Fibroblast of lung (primary cell): ENCODE data around the gene MITF. TPM values are rescaled to one million over a fixed set of nuclear protein-coding genes. Genes with fewer than 3 reads are reported as not detected.

Experiments used
- DNase-seq, 2 donors: peaks; one replicate each; pipeline versions ENCODE4 v3.0.0 to v3.0.0-alpha.2; 2010; ENCODE audit warnings: low read depth in 2 of 2
- H2AFZ ChIP-seq: 2 replicates; pipeline ENCODE4 v1.5.1; 2012; ENCODE audit warnings: low read length, control low read depth, inconsistent platforms
- H3K27ac ChIP-seq: 2 replicates; pipeline ENCODE4 v1.5.1; 2011; ENCODE audit warnings: low read length, control low read depth; ENCODE audit not compliant: insufficient read depth
- H3K27me3 ChIP-seq: 2 replicates; pipeline ENCODE4 v1.5.1; 2011; ENCODE audit warnings: mild to moderate bottlenecking, low read length; ENCODE audit not compliant: control insufficient read depth, insufficient read depth
- H3K36me3 ChIP-seq: 2 replicates; pipeline ENCODE4 v1.5.1; 2011; ENCODE audit warnings: low read length; ENCODE audit not compliant: control insufficient read depth, insufficient read depth
- H3K4me1 ChIP-seq: 2 replicates; pipeline ENCODE4 v1.5.1; 2011; ENCODE audit warnings: low read length; ENCODE audit not compliant: control insufficient read depth, insufficient read depth; ENCODE audit errors: extremely low read depth
- H3K4me2 ChIP-seq: 2 replicates; pipeline ENCODE4 v1.5.1; 2011; ENCODE audit warnings: low read length, control low read depth; ENCODE audit not compliant: insufficient read depth; ENCODE audit errors: extremely low read depth
- H3K4me3 ChIP-seq, 4 experiments: fragments of 200-600 bp in 1 of 4; sonication (generic) in 1 of 4; replicated peaks in 1 of 4; 2 replicates each; pipeline ENCODE4 v1.5.1; 2011 to 2016; ENCODE audit warnings: low read length in 4 of 4, low read depth in 3 of 4, mild to moderate bottlenecking in 3 of 4, control low read depth in 2 of 4, inconsistent platforms in 1 of 4, mixed read lengths in 1 of 4; ENCODE audit not compliant: insufficient read depth in 1 of 4; ENCODE audit errors: control extremely low read depth in 1 of 4
- H3K79me2 ChIP-seq: 2 replicates; pipeline ENCODE4 v1.5.1; 2012; ENCODE audit warnings: mild to moderate bottlenecking, low read length, inconsistent platforms; ENCODE audit not compliant: control insufficient read depth, insufficient read depth
- H3K9ac ChIP-seq: 2 replicates; pipeline ENCODE4 v1.5.1; 2011; ENCODE audit warnings: mild to moderate bottlenecking, low read length, control low read depth; ENCODE audit not compliant: insufficient read depth
- H3K9me3 ChIP-seq: 2 replicates; pipeline ENCODE4 v1.5.1; 2012; ENCODE audit warnings: low read depth, low read length; ENCODE audit not compliant: control insufficient read depth, insufficient read depth
- H4K20me1 ChIP-seq: 2 replicates; pipeline ENCODE4 v1.5.1; 2011; ENCODE audit warnings: low read length; ENCODE audit not compliant: control insufficient read depth, insufficient read depth; ENCODE audit errors: extremely low read depth
- EZH2 ChIP-seq: IDR thresholded peaks from 2 replicates; pipeline ENCODE4 v1.5.1; 2012; ENCODE audit warnings: low read length, control low read depth, mild to moderate bottlenecking; ENCODE audit errors: missing control alignments
- polyA plus RNA-seq, 2 donors: library from polyadenylated mRNA; depleted of rRNA in 1 of 2; stranded (reverse) in 1 of 2; unstranded in 1 of 2; fragments of >200 nt; gene quantifications; 2 replicates each; pipeline ENCODE4 v1.2.1, GENCODE V29; 2011 to 2012; ENCODE audit warnings: missing spikeins in 1 of 2
- total RNA-seq: library from RNA; depleted of rRNA; stranded (reverse); fragments of >200 nt; gene quantifications from 2 replicates; pipeline ENCODE4 v1.2.1, GENCODE V29; 2014
- TF ChIP-seq, protein P1 (sequence below), 2 donors: IDR thresholded peaks in 1 of 2; conservative IDR thresholded peaks in 1 of 2; 1 replicate in 1 of 2; 2 replicates in 1 of 2; pipeline ENCODE4 v1.5.1; 2011 to 2012; ENCODE audit warnings: low read length in 2 of 2, control low read depth in 1 of 2, inconsistent platforms in 1 of 2, low read depth in 1 of 2, mild to moderate bottlenecking in 1 of 2

MITF gene
- total and polyA plus RNA-seq, 2 donors (not counting 1 experiment from before 2014, with no cell fraction given), result 31.6 to 34.3 TPM

DNA sequence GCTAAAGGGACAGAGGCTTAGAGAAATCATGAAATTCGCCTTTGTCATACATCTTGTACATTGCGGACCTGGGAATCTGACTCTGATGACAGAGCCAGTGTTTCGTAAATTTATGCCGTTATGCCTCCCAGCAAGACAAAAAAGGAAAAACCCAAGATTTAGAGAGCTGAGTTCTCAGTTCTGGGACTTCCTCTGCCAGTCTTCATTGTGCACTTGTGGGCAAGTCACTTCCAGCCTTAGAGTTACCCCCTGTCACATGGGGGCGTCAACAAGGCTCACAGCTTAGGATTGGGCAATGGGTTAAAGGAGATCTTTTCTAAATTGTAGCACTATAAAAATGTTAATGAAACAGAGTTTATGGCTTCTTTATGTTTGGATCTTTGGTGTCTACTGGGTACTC, 41.9 kb upstream of the MITF start:
- no peaks in the 10 kb centered on the region for H4K20me1 ChIP-seq
- no peaks in the 10 kb centered on the region for H3K27me3 ChIP-seq
- no peak for DNase-seq
- no peak overlapping the region for H2AFZ ChIP-seq
- no peak overlapping the region for H3K4me2 ChIP-seq
- no peaks in the 10 kb centered on the region for H3K4me1 ChIP-seq
- H3K79me2 ChIP-seq, result no peaks in the 10 kb centered on the region
- H3K9ac ChIP-seq, result no peak overlapping the region
- no peaks in the 10 kb centered on the region for H3K9me3 ChIP-seq
- no peak overlapping the region for H3K27ac ChIP-seq
- H3K36me3 ChIP-seq, result no peaks in the 10 kb centered on the region
- TF ChIP-seq, protein P1, sequence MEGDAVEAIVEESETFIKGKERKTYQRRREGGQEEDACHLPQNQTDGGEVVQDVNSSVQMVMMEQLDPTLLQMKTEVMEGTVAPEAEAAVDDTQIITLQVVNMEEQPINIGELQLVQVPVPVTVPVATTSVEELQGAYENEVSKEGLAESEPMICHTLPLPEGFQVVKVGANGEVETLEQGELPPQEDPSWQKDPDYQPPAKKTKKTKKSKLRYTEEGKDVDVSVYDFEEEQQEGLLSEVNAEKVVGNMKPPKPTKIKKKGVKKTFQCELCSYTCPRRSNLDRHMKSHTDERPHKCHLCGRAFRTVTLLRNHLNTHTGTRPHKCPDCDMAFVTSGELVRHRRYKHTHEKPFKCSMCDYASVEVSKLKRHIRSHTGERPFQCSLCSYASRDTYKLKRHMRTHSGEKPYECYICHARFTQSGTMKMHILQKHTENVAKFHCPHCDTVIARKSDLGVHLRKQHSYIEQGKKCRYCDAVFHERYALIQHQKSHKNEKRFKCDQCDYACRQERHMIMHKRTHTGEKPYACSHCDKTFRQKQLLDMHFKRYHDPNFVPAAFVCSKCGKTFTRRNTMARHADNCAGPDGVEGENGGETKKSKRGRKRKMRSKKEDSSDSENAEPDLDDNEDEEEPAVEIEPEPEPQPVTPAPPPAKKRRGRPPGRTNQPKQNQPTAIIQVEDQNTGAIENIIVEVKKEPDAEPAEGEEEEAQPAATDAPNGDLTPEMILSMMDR (conservative IDR thresholded peaks at IDR 0.05 in 1 of 2, IDR thresholded peaks at IDR 0.05 in 1 of 2; ENCODE audit: low read depth in 1 of 2, low read length in 2 of 2), result no peak
- no peak for TF ChIP-seq EZH2
- H3K4me3 ChIP-seq, result no peak overlapping the region

DNA sequence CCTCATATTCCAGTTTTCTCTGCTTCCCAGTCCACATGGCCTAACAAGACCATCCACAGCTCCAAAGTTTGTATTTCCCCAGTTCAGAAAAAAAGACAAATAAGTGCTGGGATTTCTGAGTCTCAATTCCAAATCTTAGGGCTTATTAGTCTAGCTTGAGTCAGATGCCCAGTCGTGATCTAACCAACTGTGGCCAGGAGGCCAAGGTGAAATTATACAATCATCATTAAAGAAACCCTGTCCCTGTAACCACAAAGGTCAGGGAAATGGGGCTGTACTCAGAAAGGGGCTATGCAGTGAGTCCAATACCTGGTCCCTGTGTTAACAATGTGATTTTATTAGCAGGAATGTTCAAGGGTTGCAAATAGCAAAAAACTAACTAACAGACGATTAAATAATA, 40.5 kb upstream of the MITF start:
- H4K20me1 ChIP-seq, result no peaks in the 10 kb centered on the region
- H3K27ac ChIP-seq, result no peak overlapping the region
- no peak overlapping the region for H2AFZ ChIP-seq
- no peak overlapping the region for H3K4me3 ChIP-seq
- no peak for TF ChIP-seq EZH2
- TF ChIP-seq, protein P1 (conservative IDR thresholded peaks at IDR 0.05 in 1 of 2, IDR thresholded peaks at IDR 0.05 in 1 of 2; ENCODE audit: low read depth in 1 of 2, low read length in 2 of 2), result no peak
- no peaks in the 10 kb centered on the region for H3K36me3 ChIP-seq
- no peak overlapping the region for H3K4me2 ChIP-seq
- H3K79me2 ChIP-seq, result no peaks in the 10 kb centered on the region
- DNase-seq, result peak in 1 of 2 donors; percentile 4
- H3K4me1 ChIP-seq, result no peaks in the 10 kb centered on the region
- H3K9me3 ChIP-seq, result no peaks in the 10 kb centered on the region
- H3K27me3 ChIP-seq, result no peaks in the 10 kb centered on the region
- H3K9ac ChIP-seq, result no peak overlapping the region

- TF ChIP-seq EZH2, result no peak
- TF ChIP-seq, protein P1 (conservative IDR thresholded peaks at IDR 0.05 in 1 of 2, IDR thresholded peaks at IDR 0.05 in 1 of 2; ENCODE audit: low read depth in 1 of 2, low read length in 2 of 2), result no peak
- Histone ChIP-seq H3K36me3 (no peaks in the 10 kb centered on the region), H3K4me3 (no peak overlapping the region), H3K27me3 (no peaks in the 10 kb centered on the region), H3K27ac (no peak overlapping the region), H4K20me1 (no peaks in the 10 kb centered on the region), H3K79me2 (no peaks in the 10 kb centered on the region), H3K4me2 (no peak overlapping the region), H3K9ac (no peak overlapping the region), H3K9me3 (no peaks in the 10 kb centered on the region), H2AFZ (no peak overlapping the region), H3K4me1 (no peaks in the 10 kb centered on the region)
- DNase-seq, result peak in 1 of 2 donors; percentile 24
Observed at GRCh38 chr3:69699183-69699582, 40.1 kb upstream of the MITF start.
